PC-3 (cell line): ENCODE data around the gene THADA.

ENCODE experiments used
- CTCF ChIP-seq: fragments of 300-600 bp; sonication (generic); conservative IDR thresholded peaks from 2 replicates; pipeline ENCODE4 v1.5.1; 2017; ENCODE audit warnings: antibody characterized with exemption, low read depth, mild to moderate bottlenecking, low read length
- EZH2 ChIP-seq: fragments of 300-600 bp; sonication (generic); IDR thresholded peaks from one replicate; pipeline ENCODE4 v1.6.1; 2017; ENCODE audit warnings: antibody characterized with exemption, mild to moderate bottlenecking, low read length; ENCODE audit not compliant: unreplicated experiment
- EZH2phosphoT487 ChIP-seq: fragments of 300-600 bp; sonication (generic); IDR thresholded peaks from 2 replicates; pipeline ENCODE4 v1.6.1; 2018; ENCODE audit warnings: mild to moderate bottlenecking, antibody characterized with exemption, low read length, borderline replicate concordance

- no peak for TF ChIP-seq CTCF
- TF ChIP-seq EZH2phosphoT487: no peak
- no peak for TF ChIP-seq EZH2
Measured at GRCh38 chr2:43458014-43458628, 137.7 kb downstream of the THADA start.
